ENCODE measurements around the gene FECH.
A peak's percentile ranks its signal among the peaks of the same experiment; 100 is the strongest.

The FECH gene

GRCh38 chr18:57586251-57587049 is at the start of gene FECH (continued):
- no peak for TF ChIP-seq ZNF175 (tag by site-specific recombination; IDR thresholded peaks at IDR 0.05)
- no peak for TF ChIP-seq OSR2 (tag by site-specific recombination; IDR thresholded peaks at IDR 0.05)
- TF ChIP-seq ZNF623 (tag by site-specific recombination; IDR thresholded peaks at IDR 0.05): no peak
- TF ChIP-seq ZNF366 (tag by site-specific recombination; conservative IDR thresholded peaks at IDR 0.05): no peak
- TF ChIP-seq ZNF350 (tag by site-specific recombination; IDR thresholded peaks at IDR 0.05): no peak
- no peak for TF ChIP-seq ZNF214 (tag by site-specific recombination; IDR thresholded peaks at IDR 0.05; ENCODE audit: borderline replicate concordance)
- TF ChIP-seq ZNF692 (tag by site-specific recombination; IDR thresholded peaks at IDR 0.05): 0 out of 2 replicates have a peak, but pooled peaks have one; percentile 28
- TF ChIP-seq PRDM2 (tag by site-specific recombination; IDR thresholded peaks at IDR 0.05; ENCODE audit: borderline replicate concordance): no peak
- no peak for TF ChIP-seq WT1 (tag by site-specific recombination; IDR thresholded peaks at IDR 0.05)
- no peak for TF ChIP-seq ZNF221 (tag by site-specific recombination; IDR thresholded peaks at IDR 0.05; ENCODE audit: borderline replicate concordance)
- no peak for TF ChIP-seq MEIS1 (CRISPR knock-in tag; IDR thresholded peaks at IDR 0.05; ENCODE audit: borderline replicate concordance)
- TF ChIP-seq ZNF174 (tag by site-specific recombination; IDR thresholded peaks at IDR 0.05): no peak
- TF ChIP-seq ZBTB20 (tag by site-specific recombination; IDR thresholded peaks at IDR 0.05): no peak
- no peak for TF ChIP-seq TSHZ1 (tag by site-specific recombination; IDR thresholded peaks at IDR 0.05; ENCODE audit: borderline replicate concordance)
- TF ChIP-seq ZNF184 (tag by site-specific recombination; IDR thresholded peaks at IDR 0.05): no peak
- no peak for TF ChIP-seq SCRT2 (tag by site-specific recombination; IDR thresholded peaks at IDR 0.05)
- 0 out of 2 replicates have a peak, but pooled peaks have one; percentile 16 for TF ChIP-seq SP2 (tag by site-specific recombination; IDR thresholded peaks at IDR 0.05)
- TF ChIP-seq, protein P1, sequence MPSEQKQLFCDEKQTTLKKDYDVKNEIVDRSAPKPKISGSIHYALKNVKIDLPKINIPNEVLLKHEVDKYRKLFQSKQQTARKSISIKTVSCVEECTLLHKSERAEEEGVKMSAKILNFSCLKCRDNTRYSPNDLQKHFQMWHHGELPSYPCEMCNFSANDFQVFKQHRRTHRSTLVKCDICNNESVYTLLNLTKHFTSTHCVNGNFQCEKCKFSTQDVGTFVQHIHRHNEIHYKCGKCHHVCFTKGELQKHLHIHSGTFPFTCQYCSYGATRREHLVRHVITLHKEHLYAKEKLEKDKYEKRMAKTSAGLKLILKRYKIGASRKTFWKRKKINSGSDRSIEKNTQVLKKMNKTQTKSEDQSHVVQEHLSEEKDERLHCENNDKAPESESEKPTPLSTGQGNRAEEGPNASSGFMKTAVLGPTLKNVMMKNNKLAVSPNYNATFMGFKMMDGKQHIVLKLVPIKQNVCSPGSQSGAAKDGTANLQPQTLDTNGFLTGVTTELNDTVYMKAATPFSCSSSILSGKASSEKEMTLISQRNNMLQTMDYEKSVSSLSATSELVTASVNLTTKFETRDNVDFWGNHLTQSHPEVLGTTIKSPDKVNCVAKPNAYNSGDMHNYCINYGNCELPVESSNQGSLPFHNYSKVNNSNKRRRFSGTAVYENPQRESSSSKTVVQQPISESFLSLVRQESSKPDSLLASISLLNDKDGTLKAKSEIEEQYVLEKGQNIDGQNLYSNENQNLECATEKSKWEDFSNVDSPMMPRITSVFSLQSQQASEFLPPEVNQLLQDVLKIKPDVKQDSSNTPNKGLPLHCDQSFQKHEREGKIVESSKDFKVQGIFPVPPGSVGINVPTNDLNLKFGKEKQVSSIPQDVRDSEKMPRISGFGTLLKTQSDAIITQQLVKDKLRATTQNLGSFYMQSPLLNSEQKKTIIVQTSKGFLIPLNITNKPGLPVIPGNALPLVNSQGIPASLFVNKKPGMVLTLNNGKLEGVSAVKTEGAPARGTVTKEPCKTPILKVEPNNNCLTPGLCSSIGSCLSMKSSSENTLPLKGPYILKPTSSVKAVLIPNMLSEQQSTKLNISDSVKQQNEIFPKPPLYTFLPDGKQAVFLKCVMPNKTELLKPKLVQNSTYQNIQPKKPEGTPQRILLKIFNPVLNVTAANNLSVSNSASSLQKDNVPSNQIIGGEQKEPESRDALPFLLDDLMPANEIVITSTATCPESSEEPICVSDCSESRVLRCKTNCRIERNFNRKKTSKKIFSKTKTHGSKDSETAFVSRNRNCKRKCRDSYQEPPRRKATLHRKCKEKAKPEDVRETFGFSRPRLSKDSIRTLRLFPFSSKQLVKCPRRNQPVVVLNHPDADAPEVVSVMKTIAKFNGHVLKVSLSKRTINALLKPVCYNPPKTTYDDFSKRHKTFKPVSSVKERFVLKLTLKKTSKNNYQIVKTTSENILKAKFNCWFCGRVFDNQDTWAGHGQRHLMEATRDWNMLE (tag by site-specific recombination; conservative IDR thresholded peaks at IDR 0.05; ENCODE audit: low read depth): no peak
- 0 out of 2 replicates have a peak, but pooled peaks have one; percentile 23 for TF ChIP-seq ZNF600 (tag by site-specific recombination; IDR thresholded peaks at IDR 0.05)
- no peak for TF ChIP-seq ZNF704 (tag by site-specific recombination; IDR thresholded peaks at IDR 0.05)
- TF ChIP-seq ZFP3 (tag by site-specific recombination; IDR thresholded peaks at IDR 0.05; ENCODE audit: low read depth): no peak
- no peak for TF ChIP-seq ZNF768 (tag by site-specific recombination; IDR thresholded peaks at IDR 0.05)
